ENCODE results near the gene YWHAE.

The YWHAE gene

DNA sequence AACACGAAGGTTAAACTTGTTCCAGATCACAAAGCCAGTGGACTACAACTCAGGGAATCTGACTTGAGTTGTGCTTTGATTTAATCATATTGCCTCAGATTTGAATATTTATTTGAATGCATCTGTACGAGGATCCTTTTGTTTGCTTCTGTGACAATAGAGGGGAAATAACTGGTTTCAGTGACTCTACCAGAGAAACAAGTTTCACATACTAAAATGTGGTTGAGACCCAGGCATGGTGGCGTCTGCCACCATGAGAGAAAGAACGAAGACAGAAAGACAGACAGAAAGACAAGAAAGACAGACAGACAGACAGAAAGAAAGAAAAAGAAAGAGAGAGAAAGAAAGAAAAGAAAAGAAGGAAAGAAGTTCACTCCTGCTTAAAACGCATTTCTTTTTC lies 24.0 kb downstream of the YWHAE start:
- no peak for DNase-seq
- no peaks in the 10 kb centered on the region for H3K36me3 ChIP-seq
- H3K9me3 ChIP-seq, result no peaks in the 10 kb centered on the region
- no peaks in the 10 kb centered on the region for H3K27me3 ChIP-seq
- TF ChIP-seq, protein P1, sequence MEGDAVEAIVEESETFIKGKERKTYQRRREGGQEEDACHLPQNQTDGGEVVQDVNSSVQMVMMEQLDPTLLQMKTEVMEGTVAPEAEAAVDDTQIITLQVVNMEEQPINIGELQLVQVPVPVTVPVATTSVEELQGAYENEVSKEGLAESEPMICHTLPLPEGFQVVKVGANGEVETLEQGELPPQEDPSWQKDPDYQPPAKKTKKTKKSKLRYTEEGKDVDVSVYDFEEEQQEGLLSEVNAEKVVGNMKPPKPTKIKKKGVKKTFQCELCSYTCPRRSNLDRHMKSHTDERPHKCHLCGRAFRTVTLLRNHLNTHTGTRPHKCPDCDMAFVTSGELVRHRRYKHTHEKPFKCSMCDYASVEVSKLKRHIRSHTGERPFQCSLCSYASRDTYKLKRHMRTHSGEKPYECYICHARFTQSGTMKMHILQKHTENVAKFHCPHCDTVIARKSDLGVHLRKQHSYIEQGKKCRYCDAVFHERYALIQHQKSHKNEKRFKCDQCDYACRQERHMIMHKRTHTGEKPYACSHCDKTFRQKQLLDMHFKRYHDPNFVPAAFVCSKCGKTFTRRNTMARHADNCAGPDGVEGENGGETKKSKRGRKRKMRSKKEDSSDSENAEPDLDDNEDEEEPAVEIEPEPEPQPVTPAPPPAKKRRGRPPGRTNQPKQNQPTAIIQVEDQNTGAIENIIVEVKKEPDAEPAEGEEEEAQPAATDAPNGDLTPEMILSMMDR (IDR thresholded peaks at IDR 0.05; ENCODE audit: low read depth, low read length), result no peak
- H3K4me1 ChIP-seq, result no peaks in the 10 kb centered on the region
- no peak overlapping the region for H3K4me3 ChIP-seq (ENCODE audit: low read depth, low read length)

DNA sequence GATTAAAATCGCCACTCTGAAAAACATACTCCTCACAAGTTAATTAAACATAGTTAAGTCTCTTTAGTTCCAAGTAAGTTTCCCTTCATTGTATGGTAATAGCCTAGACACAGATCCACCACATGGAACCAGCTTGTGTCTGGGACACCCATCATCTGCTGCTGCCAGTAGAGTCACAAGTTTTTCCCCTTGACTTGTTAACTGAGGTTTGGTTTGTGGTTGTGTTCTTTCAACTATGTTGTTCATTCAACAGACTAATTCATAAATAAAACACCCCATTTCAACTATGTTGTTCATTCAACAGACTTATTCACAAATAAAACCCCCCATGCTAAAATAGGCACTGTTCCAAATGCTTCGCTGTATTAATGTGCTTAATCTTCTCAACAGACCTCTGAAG lies 24.4 kb downstream of the YWHAE start:
- H3K4me1 ChIP-seq, result no peaks in the 10 kb centered on the region
- no peaks in the 10 kb centered on the region for H3K36me3 ChIP-seq
- no peaks in the 10 kb centered on the region for H3K27me3 ChIP-seq
- H3K9me3 ChIP-seq, result no peaks in the 10 kb centered on the region
- DNase-seq, result no peak
- TF ChIP-seq, protein P1 (IDR thresholded peaks at IDR 0.05; ENCODE audit: low read depth, low read length), result no peak
- no peak overlapping the region for H3K4me3 ChIP-seq (ENCODE audit: low read depth, low read length)

DNA sequence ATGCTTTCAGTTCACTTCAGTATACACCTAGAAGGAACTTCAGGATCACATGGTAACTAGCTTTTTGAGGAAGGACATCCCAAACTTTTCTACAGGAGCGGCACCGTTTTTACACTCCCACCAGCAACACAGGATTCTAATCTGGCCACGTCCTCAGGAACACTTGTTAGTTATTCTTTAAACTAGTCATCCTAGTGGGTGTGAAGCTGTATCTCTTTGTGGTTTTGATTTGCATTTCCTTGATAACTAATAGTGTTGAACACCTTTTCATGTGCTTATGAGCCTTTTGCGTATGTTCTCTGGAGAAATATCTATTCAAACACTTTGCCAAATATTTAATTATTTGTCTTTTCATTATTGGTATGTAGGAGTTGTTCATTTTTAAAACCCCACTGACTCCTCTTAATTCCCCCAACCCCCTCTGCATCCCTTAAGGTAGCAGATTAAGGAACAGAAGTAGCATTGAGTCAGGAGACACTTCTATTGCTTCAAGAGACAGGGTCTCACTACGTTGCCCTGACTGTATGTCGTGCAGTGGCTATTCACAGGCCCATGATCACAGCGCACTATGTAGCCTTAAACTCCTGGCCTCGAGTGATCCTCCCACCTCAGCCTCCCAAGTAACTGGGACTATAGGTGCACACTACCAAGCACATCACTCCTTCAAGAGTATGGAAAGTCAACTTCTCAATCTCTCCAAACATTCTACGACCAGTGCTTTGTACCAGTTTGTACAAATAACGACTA lies 25.4 kb downstream of the YWHAE start:
- Histone ChIP-seq H3K9me3 (no peaks in the 10 kb centered on the region), H3K27me3 (no peaks in the 10 kb centered on the region), H3K36me3 (no peaks in the 10 kb centered on the region), H3K4me3 (ENCODE audit: low read depth, low read length) (no peak overlapping the region), H3K4me1 (no peaks in the 10 kb centered on the region)
- no peak for DNase-seq
- TF ChIP-seq, protein P1 (IDR thresholded peaks at IDR 0.05; ENCODE audit: low read depth, low read length), result no peak

DNA sequence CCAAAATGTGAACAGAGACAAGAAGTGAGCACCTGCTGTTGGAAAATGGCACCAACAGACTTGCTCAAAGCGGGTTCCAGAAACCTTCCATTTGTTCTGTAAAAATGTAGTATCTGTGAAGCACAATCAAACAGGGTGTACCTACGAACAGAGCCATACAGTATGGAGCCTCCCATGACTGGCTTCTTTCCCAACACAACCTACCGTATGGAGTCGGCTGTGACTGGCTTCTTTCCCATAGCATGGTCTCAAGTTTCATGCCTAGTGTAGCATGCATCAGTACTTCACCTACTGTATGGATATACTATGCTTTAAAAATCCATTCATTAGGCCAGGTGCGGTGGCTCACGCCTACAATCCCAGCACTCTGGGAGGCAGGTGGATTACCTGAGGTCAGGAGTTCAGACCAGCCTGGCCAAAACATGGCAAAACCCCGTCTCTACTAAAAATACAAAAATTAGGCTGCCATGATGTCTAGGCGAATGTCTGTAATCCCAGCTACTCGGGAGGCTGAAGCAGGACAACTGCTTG lies 26.2 kb downstream of the YWHAE start:
- Histone ChIP-seq H3K36me3 (no peaks in the 10 kb centered on the region), H3K27me3 (no peaks in the 10 kb centered on the region), H3K9me3 (no peaks in the 10 kb centered on the region), H3K4me3 (ENCODE audit: low read depth, low read length) (no peak overlapping the region), H3K4me1 (no peaks in the 10 kb centered on the region)
- DNase-seq, result no peak
- TF ChIP-seq, protein P1 (IDR thresholded peaks at IDR 0.05; ENCODE audit: low read depth, low read length), result no peak

DNA sequence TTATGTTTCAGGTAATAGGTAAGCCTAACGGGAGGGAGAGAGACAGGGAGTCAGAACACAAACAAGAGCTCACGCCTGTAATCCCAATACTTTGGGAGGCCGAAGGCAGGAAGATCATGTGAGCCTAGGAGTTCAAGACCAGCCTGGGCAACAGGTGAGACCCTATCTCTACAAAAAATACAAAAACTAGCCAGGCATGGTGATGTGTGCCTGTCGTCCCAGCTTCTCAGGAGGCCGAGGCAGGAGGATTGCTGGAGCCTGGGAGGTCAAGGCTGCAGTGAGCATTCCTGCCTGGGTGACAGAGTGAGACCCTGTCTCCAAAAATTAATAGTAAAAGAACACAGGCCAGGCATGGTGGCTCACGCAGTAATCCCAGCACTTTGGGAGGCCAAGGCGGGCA lies 27.4 kb downstream of the YWHAE start:
- Histone ChIP-seq H3K9me3 (no peaks in the 10 kb centered on the region), H3K36me3 (no peaks in the 10 kb centered on the region), H3K4me3 (ENCODE audit: low read depth, low read length) (no peak overlapping the region), H3K27me3 (no peaks in the 10 kb centered on the region), H3K4me1 (no peaks in the 10 kb centered on the region)
- no peak for DNase-seq
- TF ChIP-seq, protein P1 (IDR thresholded peaks at IDR 0.05; ENCODE audit: low read depth, low read length), result no peak

DNA sequence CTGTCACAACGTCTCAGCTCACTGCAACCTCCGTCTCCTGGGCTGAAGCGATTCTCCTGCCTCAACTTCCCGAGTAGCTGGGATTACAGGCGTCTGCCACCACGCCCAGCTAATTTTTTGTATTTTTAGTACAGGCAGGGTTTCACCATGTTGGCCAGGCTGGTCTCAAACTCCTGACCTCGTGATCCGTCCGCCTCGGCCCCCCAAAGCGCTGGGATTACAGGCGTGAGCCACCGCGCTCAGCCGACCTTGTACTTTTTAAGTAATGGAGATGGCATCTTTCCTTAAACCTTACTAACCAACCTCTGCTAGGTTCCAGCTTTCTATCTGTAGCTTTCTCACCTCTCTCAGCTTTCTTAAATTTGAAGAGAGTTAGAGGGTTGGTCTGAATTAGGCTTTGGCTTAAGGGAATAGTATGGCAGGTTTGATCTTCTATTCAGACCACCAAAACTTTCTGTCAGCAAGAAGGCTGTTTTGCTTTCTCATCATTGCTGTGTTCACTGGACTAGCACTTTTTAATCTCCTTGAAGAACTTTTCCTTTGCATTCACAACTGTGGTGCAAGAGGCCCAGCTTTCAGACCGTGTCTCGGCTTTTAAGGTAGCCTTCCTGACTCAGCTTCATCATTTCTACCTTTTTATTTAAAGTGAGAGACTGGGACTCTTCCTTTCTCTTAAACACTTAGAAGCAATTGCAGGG lies 28.0 kb downstream of the YWHAE start:
- Histone ChIP-seq H3K9me3 (no peaks in the 10 kb centered on the region), H3K27me3 (no peaks in the 10 kb centered on the region), H3K36me3 (no peaks in the 10 kb centered on the region), H3K4me1 (no peaks in the 10 kb centered on the region), H3K4me3 (ENCODE audit: low read depth, low read length) (no peak overlapping the region)
- no peak for DNase-seq
- TF ChIP-seq, protein P1 (IDR thresholded peaks at IDR 0.05; ENCODE audit: low read depth, low read length), result no peak

Data from BE2C (cell line).